ENCODE results near the gene CTSZ. TPM values are rescaled to one million over a fixed set of nuclear protein-coding genes. Genes with fewer than 3 reads are reported as not detected.

The CTSZ gene
- total RNA-seq, 1 donor from 2014 or later: 151 TPM

DNA sequence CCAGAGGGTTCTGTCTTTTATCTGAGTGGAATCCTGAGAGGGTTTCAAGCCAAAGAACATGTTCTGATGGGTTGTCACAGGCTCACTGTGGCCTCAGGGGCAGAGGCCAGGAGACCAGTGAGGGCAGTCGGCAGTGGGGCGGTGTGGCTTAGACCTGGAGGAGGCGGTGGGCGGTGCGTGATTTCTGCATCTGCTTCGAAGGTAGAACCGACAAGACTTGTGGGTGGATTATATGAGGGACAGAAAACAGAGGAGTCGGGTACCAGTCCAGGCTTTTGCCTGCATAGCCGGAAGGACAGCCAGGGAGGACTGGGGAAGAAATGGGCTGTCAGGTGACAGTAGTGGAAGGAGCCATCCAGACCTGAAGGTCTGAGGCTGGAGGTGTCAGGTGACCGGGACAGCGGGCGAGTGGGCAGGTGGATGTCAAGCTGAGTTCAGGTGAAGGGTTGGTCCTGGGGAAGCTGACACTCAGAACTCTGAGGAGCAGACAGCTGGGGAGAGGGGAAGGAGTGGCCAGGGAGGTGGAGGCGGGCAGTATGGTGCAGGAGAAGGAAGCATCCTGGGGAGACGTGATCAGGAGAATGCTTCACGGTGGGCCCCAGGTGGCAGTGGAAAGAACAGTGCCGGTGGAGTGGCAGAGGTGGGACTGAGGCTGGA lies 3.1 kb downstream of the CTSZ start:
- ATAC-seq (no peak), DNase-seq (ENCODE audit: low spot score) (peak; percentile 54)
- intact Hi-C loops (cut with DNase I): no loop called here

DNA sequence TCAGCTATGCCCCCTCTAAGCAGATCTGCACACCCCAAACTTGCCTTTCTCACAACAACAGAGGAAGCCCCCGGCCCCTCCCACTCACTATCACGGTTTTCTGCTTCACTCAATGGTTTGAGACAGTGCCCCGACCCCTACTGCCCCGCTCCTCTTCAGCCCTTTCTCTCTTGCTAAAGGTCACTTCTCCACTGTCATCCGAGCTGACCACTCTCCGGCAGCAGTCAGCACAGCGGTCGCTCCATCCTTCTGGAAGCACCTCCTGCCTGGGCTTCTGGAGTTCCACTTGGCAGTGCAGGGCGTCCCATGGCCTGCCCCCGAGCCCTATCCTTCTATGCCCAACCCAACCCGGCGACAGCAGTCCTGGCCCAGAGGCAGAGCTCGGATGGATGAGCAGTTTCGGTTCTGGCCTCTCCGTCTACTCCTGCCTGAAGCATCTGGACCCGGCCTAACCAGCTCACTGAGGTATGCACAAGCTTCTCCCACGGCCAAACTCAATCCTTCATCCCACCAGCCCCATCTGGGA lies 4.1 kb downstream of the CTSZ start:
- intact Hi-C loops (cut with DNase I): no loop called here
- DNase-seq (ENCODE audit: low spot score): peak; percentile 37
- no peak for ATAC-seq

DNA sequence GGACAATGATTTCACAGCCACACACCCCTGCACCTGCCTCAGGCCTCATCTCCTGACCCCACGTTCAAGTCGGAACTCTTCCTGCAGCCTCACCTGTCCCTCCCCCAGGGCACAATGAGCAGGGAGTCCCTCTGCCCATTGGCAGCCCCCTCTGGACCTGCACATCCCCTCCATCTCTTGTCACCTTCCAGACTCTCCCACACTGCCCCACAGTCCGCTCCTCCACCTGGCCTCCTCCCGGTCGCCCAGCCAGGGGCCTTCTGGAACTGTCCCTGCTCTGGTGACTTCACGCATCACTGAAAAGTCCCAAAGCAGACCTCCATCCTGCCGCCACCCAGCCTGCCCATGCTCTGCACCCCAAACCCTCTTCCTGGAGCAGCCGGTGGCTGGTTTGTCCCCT lies 4.7 kb downstream of the CTSZ start:
- intact Hi-C loops (cut with DNase I): no loop called here
- DNase-seq (ENCODE audit: low spot score) (no peak), ATAC-seq (no peak)

DNA sequence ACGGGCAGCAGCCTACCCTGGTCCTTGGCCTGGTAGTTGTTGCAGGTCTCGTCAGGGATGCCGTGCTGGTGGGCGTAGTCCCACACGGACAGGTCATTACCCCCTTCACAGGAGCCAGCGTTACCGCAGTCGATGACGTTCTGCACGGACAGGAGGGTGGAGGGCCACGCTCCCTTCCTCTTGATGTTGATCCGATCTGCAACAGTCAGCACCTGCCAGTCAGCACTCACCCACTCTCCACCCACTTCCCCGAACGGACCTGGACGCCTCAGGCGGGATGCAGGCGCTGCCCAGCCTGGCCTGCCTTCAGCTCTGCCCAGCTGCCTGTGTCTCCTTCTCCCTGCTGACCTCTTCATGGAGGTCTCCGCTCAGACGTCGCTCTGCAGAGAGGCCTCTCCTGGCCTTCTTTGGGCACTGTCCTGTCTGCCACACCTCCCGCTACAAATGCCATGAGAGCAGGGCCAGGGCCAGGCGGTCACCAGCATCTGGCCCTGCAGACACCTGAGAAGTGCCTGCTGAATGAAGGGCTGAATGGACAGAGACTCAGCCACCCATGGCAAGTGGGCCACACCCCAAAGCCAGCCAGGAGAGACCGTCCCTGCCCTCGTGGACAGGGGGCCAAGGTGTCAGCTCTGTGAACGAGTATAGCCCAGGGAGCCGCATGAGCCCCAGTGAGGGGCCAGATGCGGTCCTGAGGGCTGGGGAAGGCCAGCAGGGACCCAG lies 5.4 kb downstream of the CTSZ start:
- intact Hi-C loops (cut with DNase I): no loop called here
- ATAC-seq: no peak
- peak; percentile 48 for DNase-seq (ENCODE audit: low spot score)

DNA sequence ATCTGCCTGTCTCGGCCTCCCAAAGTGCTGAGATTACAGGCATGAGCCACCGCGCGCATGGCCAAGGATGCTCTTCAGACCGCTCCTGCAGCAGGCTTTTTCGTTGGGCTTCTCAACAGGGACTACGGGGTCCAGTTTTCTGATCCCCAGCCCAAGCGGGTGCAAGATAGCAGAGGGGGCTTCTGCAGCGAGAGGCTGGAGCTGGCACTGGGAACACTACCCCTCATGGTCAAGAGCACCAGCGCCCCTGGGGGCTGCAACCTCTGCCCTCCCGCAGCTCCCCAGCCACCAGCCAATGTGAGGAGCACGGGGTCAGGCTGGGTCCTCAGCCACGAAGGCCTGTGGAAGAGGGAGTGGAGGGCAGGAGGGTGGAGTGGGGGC lies 6.0 kb downstream of the CTSZ start:
- DNase-seq (ENCODE audit: low spot score) (peak; percentile 48), ATAC-seq (no peak)
- intact Hi-C loops (cut with DNase I): no loop called here

DNA sequence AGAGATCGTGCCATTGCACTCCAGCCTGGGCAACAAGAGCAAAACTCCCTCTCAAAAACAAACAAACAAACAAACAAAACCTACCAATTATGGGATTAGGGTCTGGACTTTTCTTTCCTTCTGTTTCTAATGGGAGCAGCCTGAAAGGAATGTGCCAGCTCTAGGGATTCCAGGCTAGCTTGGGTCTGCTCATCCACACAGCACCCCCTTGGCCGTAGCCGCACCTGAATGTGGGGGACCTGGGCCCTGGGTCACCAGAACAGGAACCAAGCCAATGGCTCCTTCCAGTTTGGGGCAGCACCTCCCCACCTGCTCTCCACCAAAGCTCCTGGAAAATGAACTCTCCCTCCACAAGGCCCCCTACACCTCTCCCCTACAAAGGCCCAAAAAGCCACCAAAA lies 6.7 kb downstream of the CTSZ start:
- intact Hi-C loops (cut with DNase I): no loop called here
- ATAC-seq: no peak
- DNase-seq (ENCODE audit: low spot score): no peak

DNA sequence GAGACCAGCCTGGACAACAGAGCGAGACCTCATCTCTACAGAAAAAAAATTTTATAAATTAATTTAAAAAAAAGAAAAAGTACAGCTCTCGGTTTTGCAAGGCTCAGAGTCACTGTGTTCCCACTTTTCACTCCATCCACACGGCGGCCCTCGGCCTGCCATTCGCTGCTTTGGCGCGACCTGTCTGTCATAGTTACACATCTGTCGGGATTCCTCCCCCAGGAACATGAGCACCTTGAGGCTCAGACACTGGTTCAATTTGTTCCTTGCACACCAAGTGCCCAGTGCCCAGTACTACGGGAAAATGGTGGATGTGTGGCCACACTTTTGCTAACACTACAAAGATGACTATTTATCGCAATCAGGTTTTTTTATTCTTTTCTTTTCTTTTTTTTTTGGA lies 8.4 kb downstream of the CTSZ start:
- intact Hi-C loops (cut with DNase I): no loop called here
- ATAC-seq: no peak
- DNase-seq (ENCODE audit: low spot score): peak; percentile 36

DNA sequence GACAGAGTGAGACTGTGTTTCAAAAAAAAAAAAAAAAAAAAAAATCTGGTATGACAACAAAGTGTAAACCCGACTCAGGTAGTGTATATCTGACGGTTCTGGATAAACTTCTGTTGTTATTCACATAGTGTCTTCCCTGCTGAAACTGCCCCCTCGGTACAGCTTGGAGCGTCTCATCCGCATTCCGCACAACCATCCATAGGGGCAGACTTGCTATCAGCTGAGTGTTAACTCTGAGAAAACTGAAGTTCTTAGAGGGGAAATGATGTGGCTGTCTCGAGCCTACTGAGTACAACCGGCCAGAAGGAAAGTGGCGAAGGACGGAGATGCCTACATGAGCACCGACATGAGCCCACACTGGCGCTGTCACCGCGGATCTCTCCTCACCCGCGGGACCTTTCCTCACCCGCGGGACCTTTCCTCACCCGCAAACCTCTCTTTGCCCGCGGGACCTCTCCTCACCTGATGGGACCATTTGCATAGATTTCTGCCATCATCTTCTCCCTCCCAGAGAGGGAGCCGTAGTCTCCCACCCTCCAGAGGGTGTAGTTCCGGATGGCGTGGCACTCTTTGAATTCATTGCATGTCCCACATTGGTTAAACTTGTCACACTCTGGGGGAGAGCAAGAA lies 9.8 kb downstream of the CTSZ start:
- intact Hi-C loops (cut with DNase I): no loop called here
- ATAC-seq (no peak), DNase-seq (ENCODE audit: low spot score) (no peak)

DNA sequence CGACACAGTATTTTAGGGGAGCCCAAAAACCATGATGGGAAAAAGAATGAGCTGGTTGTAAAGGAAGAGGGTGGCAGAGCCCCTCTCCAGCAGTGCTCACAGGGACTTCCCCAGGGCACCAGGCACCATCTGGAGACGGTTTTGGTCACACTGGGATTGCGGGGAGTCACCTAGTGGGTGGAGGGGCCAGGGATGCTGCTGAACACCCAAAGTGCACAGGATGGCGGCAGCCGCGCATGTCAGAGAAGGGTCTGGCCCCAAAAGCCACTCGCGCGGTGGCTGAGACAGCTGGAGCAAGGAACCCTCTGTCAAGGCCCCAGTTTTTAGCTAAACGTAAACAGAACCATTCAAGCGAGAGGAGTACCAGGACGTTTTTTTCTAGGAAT lies 10.8 kb downstream of the CTSZ start:
- no peak for ATAC-seq
- intact Hi-C loops (cut with DNase I): no loop called here
- DNase-seq (ENCODE audit: low spot score): no peak

DNA sequence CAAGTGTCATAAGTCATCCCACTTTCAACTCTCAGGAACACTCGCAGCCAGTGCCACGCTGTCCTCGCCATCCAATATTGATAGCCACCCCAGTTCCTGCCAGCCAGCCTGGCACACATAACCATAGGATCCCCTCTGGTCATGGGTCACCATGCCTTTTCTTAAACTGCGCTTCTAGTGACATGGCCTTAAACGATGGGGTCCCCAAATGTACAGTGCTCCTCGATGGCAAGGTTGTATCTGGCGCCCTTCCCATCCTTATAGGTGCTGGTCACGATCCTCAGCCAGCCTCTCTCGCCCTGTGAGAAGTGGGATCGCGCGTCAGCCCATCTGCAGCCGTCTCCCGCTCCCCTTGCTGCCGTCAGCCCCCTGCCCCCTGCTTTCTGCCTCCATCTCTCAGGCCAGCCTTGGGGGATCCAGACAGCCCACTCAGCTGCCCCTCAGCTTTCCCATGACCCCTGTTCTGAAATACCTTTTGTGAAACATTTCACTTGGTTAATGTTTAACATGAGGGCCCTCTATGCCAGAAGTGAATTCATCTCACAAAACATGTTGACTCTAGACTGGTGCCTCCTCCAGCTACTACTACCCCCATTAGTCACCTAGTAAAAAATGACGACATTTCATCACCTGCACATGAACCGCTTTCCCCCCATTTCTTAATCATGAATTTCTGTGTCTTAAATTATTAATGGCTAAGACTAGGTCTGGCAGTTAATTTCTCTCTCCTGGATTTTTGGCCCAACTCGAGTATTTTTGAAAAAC lies 11.4 kb downstream of the CTSZ start:
- no peak for ATAC-seq
- intact Hi-C loops (cut with DNase I): no loop called here
- DNase-seq (ENCODE audit: low spot score): peak; percentile 23

DNA sequence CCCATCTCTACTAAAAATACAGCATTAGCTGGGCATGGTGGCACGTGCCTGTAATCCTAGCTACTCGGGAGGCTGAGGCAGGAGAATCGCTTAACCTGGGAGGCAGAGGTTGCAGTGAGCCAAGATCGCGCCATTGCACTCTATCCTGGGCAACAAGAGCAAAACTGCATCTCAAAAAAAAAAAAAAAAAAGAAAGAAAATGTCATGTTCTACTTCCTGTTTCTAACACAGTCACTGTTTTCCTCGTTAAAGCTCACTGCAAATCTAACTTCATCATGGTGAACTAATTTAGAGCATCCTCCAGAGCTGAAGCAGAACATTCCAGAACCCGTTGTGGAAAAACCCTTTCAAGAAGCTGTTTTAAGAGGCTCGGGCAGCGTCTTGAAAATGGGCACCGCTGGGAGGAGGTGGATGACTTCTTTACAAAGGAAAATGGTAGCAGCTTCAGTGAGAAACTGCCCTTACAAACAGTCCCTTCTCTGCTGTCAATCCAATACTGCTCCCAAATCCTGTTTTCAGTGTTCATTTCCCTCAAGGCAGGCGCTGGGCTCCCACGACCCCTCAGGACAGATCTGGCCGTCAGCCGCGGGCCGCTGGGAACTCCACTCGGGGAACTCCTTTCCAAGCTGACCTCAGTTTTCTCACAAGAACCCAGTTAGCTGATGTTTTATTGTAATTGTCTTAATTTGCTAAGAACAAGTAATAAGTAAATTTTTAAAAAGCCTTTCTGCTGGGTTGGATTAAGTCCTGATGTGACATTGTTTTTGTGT lies 12.5 kb downstream of the CTSZ start:
- intact Hi-C loops (cut with DNase I): no loop called here
- ATAC-seq (no peak), DNase-seq (ENCODE audit: low spot score) (peak; percentile 37)

DNA sequence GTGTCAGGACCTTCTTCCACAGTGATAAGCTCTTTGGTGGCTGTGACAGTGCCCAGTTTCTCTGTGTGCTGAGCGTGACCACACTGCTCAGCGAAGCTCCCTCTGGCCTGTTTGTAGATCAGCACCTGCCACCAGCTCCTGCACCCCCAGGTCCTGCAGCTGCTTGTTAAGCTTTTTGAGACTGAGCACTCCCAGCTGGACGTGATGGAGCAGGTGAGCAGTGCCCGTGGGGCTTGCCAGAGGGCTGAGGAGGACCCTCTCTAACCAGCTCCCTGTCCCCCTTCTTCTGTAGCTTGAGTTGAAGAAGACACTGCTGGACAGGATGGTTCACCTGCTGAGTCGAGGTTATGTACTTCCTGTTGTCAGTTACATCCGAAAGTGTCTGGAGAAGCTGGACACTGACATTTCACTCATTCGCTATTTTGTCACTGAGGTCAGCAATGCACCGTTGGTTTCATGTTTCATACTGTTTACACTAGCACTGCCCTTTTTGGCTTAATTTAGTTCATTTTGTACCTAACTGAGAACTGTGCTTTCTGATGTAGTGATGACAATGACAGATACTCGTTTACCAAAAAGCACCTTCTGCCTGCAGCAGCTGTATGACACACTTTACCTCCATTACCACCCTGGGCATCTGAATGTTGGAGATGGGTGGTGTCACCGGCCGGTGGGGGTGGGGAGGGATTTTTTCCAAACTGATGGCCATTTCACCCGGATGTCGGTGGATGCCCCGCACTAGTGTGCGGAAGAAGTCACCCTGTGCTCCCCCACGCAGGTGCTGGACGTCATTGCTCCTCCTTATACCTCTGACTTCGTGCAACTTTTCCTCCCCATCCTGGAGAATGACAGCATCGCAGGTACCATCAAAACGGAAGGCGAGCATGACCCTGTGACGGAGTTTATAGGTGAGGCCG lies 13.5 kb downstream of the CTSZ start:
- ATAC-seq: no peak
- DNase-seq (ENCODE audit: low spot score): peak; percentile 30
- intact Hi-C loops (cut with DNase I): no loop called here

DNA sequence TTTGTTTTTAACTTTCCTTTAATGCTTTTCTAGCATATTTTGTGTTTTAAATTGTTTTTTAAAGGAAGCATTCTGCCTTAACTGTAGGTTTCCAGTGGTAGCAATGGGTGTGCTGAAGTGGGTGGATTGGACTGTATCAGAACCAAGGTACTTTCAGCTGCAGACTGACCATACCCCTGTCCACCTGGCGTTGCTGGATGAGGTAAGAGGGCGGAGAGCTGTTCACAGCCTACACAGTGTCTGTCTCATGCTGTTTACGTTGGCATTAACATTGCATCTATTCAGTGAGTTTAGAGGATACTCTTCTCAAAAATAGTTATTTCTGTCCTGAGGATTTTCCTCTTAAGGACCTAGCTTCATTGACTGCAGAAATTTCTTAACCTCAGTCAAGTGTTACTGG lies 14.1 kb downstream of the CTSZ start:
- DNase-seq (ENCODE audit: low spot score) (no peak), ATAC-seq (no peak)
- intact Hi-C loops (cut with DNase I): no loop called here

DNA sequence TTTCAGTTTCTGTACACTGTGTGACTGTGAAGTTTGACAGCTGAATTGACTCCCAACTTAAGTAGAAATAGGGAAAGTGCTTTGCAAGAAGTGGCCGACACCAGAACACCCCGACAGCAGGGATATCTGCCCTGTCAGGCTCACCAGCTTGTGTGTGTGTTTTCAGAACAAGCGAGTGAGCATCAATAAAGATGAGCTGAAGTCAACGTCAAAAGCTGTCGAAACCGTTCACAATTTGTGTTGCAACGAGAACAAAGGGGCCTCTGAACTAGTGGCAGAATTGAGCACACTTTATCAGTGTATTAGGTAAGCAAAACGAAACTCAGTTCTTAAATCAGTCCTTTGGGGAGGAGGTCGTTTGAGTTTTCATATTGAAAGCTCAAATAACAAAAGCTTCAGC lies 15.3 kb downstream of the CTSZ start:
- intact Hi-C loops (cut with DNase I): no loop called here
- ATAC-seq (no peak), DNase-seq (ENCODE audit: low spot score) (no peak)

DNA sequence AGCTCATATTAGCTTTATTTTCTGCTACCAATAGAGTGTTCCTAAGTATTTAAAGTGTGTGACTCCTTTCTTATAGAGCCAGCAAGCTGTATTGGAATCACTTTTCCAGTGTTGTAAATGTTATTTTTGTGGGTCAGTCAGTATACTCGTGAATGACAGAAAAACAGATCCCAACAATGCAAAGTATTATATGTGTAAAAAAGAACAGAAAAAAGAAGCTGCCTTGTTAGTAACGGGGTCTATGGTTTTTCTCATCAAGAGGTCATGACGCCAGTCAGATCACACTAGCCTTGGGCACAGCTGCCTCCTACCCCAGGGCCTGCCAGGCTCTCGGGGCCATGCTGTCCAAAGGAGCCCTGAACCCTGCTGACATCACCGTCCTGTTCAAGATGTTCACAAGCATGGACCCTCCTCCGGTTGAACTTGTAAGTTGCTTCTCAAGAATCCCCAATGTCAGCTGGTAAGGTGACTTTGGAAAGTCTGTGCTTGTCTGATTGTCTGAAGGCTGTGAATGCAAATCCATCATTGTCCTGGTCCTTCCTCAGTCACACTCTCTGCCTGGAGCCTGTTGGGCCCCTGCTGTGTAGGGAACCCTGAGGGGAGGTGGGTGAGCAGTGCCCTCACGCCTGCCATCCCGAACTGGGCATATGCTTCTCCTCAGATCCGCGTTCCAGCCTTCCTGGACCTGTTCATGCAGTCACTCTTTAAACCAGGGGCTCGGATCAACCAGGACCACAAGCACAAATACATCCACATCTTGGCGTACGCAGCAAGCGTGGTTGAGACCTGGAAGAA lies 16.2 kb downstream of the CTSZ start:
- ATAC-seq: no peak
- no peak for DNase-seq (ENCODE audit: low spot score)
- intact Hi-C loops (cut with DNase I): no loop called here

DNA sequence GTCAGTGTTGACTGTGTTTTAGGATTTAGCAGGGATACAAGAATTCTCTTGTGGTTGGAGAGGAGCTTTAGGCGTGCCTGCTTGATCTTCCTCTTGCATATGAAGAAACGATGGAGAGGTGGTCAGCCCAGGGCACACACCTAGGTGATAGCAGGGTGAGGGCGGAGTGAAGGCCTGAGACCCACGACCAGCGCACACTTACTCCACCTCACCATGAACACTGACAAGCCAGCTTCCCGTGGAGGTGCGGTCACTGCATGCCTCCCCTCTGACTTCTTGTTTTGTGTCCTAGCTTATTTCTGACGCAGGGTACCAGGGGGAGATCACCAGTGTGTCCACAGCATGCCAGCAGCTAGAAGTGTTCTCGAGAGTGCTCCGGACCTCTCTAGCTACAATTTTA lies 17.9 kb downstream of the CTSZ start:
- ATAC-seq (no peak), DNase-seq (ENCODE audit: low spot score) (no peak)
- intact Hi-C loops (cut with DNase I): no loop called here

DNA sequence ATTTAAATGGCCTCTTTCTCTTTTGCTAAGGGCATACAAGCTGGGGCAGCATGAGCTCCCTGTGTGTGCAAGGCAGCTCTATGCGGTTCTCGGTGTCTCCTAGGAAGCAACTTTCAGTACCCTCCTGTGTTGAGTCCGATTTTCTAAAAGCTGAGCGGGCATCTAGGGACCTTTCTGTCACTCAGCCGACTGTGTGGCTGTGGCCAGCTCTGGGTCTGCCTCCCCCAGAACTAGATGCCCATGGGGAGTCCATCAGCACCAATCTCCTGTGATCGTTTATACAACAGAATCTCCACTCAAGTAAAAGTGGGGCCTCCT lies 18.5 kb downstream of the CTSZ start:
- ATAC-seq (no peak), DNase-seq (ENCODE audit: low spot score) (no peak)
- intact Hi-C loops (cut with DNase I): no loop called here

Measured in sciatic nerve (tissue), 2 donors.